OCI-LY7 (cell line): ENCODE measurements around the gene TPX2.

ENCODE experiments used
- EZH2phosphoT487 ChIP-seq: fragments of 200-600 bp; sonication (generic); IDR thresholded peaks from 2 replicates; pipeline ENCODE4 v1.6.1; 2018; ENCODE audit warnings: low read depth, borderline replicate concordance, mild to moderate bottlenecking, mixed run types, antibody characterized with exemption, low read length, moderate library complexity, mixed read lengths
- TF ChIP-seq, protein P1 (sequence below): fragments of 200-600 bp; sonication (generic); conservative IDR thresholded peaks from 2 replicates; pipeline ENCODE4 v1.5.1; 2014; ENCODE audit warnings: mild to moderate bottlenecking, antibody characterized with exemption, low read length, moderate library complexity, mixed read lengths

DNA sequence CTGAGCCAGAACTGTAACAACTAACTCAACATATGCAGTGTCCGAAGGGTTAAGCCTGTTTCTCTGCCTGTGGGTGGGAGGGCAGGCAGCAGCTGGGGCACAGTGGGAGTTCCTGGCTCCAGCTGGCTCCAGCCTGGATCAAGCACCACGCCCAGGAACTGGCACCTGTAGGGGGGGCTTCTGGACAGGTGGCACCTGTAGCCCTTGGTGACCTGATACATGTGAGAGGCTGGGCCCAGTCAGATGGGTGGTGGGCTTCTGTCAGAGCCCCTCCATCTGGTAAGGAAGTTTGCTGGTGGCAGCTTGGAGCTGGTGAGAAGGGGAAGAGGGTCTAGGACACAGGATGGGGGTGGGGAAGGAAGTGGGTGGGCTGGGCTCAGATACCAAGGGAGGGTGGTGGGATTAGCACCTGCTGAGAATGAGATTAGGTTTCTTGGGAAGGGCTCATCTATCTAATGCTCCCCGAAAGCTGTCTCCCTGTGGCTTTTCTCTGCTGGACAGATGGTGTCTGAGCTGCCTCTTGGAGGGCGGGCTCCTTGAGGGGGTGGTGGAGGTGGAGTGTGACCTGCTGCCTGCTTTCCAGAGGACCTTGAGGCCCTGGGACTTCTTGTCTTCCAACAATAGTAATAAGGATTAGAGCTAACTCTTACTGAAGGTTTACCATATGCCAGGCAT is 45.0 kb upstream of the TPX2 start:
- TF ChIP-seq, protein P1, sequence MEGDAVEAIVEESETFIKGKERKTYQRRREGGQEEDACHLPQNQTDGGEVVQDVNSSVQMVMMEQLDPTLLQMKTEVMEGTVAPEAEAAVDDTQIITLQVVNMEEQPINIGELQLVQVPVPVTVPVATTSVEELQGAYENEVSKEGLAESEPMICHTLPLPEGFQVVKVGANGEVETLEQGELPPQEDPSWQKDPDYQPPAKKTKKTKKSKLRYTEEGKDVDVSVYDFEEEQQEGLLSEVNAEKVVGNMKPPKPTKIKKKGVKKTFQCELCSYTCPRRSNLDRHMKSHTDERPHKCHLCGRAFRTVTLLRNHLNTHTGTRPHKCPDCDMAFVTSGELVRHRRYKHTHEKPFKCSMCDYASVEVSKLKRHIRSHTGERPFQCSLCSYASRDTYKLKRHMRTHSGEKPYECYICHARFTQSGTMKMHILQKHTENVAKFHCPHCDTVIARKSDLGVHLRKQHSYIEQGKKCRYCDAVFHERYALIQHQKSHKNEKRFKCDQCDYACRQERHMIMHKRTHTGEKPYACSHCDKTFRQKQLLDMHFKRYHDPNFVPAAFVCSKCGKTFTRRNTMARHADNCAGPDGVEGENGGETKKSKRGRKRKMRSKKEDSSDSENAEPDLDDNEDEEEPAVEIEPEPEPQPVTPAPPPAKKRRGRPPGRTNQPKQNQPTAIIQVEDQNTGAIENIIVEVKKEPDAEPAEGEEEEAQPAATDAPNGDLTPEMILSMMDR = no peak
- TF ChIP-seq EZH2phosphoT487 = no peak
